GM12878 (cell line): ENCODE measurements around the gene RACGAP1. TPM values are rescaled to one million over a fixed set of nuclear protein-coding genes. Genes with fewer than 3 reads are reported as not detected.

Experiments used
- ATAC-seq: fragments of 200-7000 bp; cut with Tn5 transposase; 3 replicates; pipeline ENCODE4 v1.9.1; 2020; ENCODE audit warnings: mild to moderate bottlenecking, moderate library complexity
- BruUV-seq: library from RNA; stranded (reverse); fragments of 400-500 nt; replicated peaks from 2 replicates; lab custom pipeline; 2021; lab: Mats Ljungman, UMichigan
- CTCF ChIA-PET: fragments of 300-600 bp; sonication (Branson Sonifier 250); formaldehyde crosslinking; extraction: SDS; loops from one replicate; lab custom pipeline; 2021; ENCODE audit warnings: inconsistent platforms; lab: Yijun Ruan, JAX
- POLR2A ChIA-PET: fragments of 350-600 bp; formaldehyde crosslinking; extraction: SDS; loops from one replicate; lab custom pipeline; 2021; ENCODE audit warnings: inconsistent platforms; lab: Charles Lee
- RAD21 ChIA-PET: fragments of 300-600 bp; sonication (Branson Sonifier 250); formaldehyde crosslinking; loops from one replicate; lab custom pipeline; 2023; ENCODE audit warnings: antibody characterized with exemption; ENCODE audit not compliant: unreplicated experiment; lab: Charles Lee
- SMC1A ChIA-PET: fragments of 300-600 bp; sonication (Branson Sonifier 250); formaldehyde crosslinking; loops from one replicate; lab custom pipeline; 2023; ENCODE audit not compliant: unreplicated experiment, uncharacterized antibody; lab: Charles Lee
- DNase-seq: peaks from one replicate; pipeline ENCODE4 v3.0.0-alpha.2; 2011; ENCODE audit warnings: low read depth, low spot score
- FAIRE-seq: peaks from 3 replicates; lab custom pipeline; 2011; peaks lifted over from hg19 to GRCh38; lab: Jason Lieb, UNC
- H2AFZ ChIP-seq: 2 replicates; pipeline ENCODE4 v1.6.0; 2011; ENCODE audit warnings: low read depth, low read length, control low read depth; ENCODE audit not compliant: control insufficient read depth
- H3K27ac ChIP-seq: 2 replicates; pipeline ENCODE4 v1.5.1; 2011; ENCODE audit warnings: control low read depth; ENCODE audit not compliant: control insufficient read depth, insufficient read depth
- H3K27me3 ChIP-seq, 2 experiments: replicated peaks in 1 of 2; 2 replicates each; pipeline versions ENCODE4 v1.6.0 to v1.6.1; 2011; ENCODE audit warnings: low read length in 1 of 2; ENCODE audit not compliant: control insufficient read depth in 2 of 2, insufficient read depth in 2 of 2
- H3K36me3 ChIP-seq, 2 experiments: 2 replicates each; pipeline ENCODE4 v1.5.1; 2011; ENCODE audit warnings: low read length in 1 of 2; ENCODE audit not compliant: control insufficient read depth in 2 of 2, insufficient read depth in 2 of 2
- H3K4me1 ChIP-seq: 2 replicates; pipeline ENCODE4 v1.6.1; 2011; ENCODE audit warnings: mild to moderate bottlenecking, low read length, moderate library complexity, mixed read lengths; ENCODE audit not compliant: control insufficient read depth, insufficient read depth
- H3K4me2 ChIP-seq: 2 replicates; pipeline ENCODE4 v1.6.0; 2011; ENCODE audit warnings: control low read depth; ENCODE audit not compliant: control insufficient read depth, insufficient read depth
- H3K4me3 ChIP-seq: fragments of 200-600 bp; sonication (generic); 2 replicates; pipeline ENCODE4 v1.5.1; 2016
- H3K79me2 ChIP-seq: 2 replicates; pipeline ENCODE4 v1.6.0; 2011; ENCODE audit warnings: low read length; ENCODE audit not compliant: control insufficient read depth, insufficient read depth
- H3K9ac ChIP-seq: 2 replicates; pipeline ENCODE4 v1.8.0; 2011; ENCODE audit warnings: low read length, control low read depth, mixed read lengths; ENCODE audit not compliant: control insufficient read depth, insufficient read depth
- H3K9me3 ChIP-seq: replicated peaks from 3 replicates; pipeline ENCODE4 v1.5.1; 2011; ENCODE audit warnings: mild to moderate bottlenecking, low read length; ENCODE audit not compliant: control insufficient read depth, insufficient read depth
- H4K20me1 ChIP-seq: 2 replicates; pipeline ENCODE4 v1.6.0; 2011; ENCODE audit not compliant: control insufficient read depth, insufficient read depth
- BHLHE40 ChIP-seq, 2 experiments: fragments of 450-650 bp in 1 of 2; IDR thresholded peaks; 2 replicates each; pipeline ENCODE4 v1.6.1; 2011 to 2017; ENCODE audit warnings: low read depth in 2 of 2, borderline replicate concordance in 1 of 2, improper control_type of control experiment in 1 of 2, low read length in 1 of 2, mild to moderate bottlenecking in 1 of 2
- CBX3 ChIP-seq: fragments of 200-600 bp; sonication (generic); IDR thresholded peaks from 2 replicates; pipeline ENCODE4 v1.6.1; 2016; ENCODE audit warnings: low read depth, borderline replicate concordance
- FOXM1 ChIP-seq: IDR thresholded peaks from 2 replicates; pipeline ENCODE4 v1.6.1; 2012; ENCODE audit warnings: low read depth, mild to moderate bottlenecking, inconsistent platforms, low read length, moderate library complexity
- IRF3 ChIP-seq: fragments of 450-650 bp; IDR thresholded peaks from 2 replicates; pipeline ENCODE4 v1.6.1; 2014; ENCODE audit warnings: mild to moderate bottlenecking
- MEF2B ChIP-seq: fragments of 450-650 bp; IDR thresholded peaks from 2 replicates; pipeline ENCODE4 v1.6.1; 2018; ENCODE audit warnings: mild to moderate bottlenecking, moderate library complexity; ENCODE audit not compliant: partially characterized antibody, poor library complexity, severe bottlenecking
- MLLT1 ChIP-seq: fragments of 450-650 bp; IDR thresholded peaks from 2 replicates; pipeline ENCODE4 v1.6.1; 2016; ENCODE audit warnings: mild to moderate bottlenecking
- NFIC ChIP-seq: IDR thresholded peaks from 2 replicates; pipeline ENCODE4 v1.6.1; 2012; ENCODE audit warnings: low read depth, mild to moderate bottlenecking, inconsistent platforms, low read length, moderate library complexity
- NR2F1 ChIP-seq: fragments of 450-650 bp; conservative IDR thresholded peaks from 2 replicates; pipeline ENCODE4 v1.6.1; 2017; ENCODE audit warnings: mild to moderate bottlenecking
- POLR2A ChIP-seq: IDR thresholded peaks from 2 replicates; pipeline ENCODE4 v1.6.1; 2011; ENCODE audit warnings: low read depth, mild to moderate bottlenecking, low read length
- POLR2AphosphoS2 ChIP-seq: IDR thresholded peaks from 2 replicates; pipeline ENCODE4 v1.6.1; 2011; ENCODE audit warnings: low read depth, mild to moderate bottlenecking, low read length, improper control_type of control experiment, moderate library complexity
- RCOR1 ChIP-seq: conservative IDR thresholded peaks from 2 replicates; pipeline ENCODE4 v1.6.1; 2012; ENCODE audit warnings: low read depth, low read length, improper control_type of control experiment
- SUZ12 ChIP-seq: fragments of 200-600 bp; sonication (generic); IDR thresholded peaks from one replicate; pipeline ENCODE4 v1.6.1; 2018; ENCODE audit warnings: antibody characterized with exemption, mild to moderate bottlenecking; ENCODE audit not compliant: unreplicated experiment
- WRNIP1 ChIP-seq: IDR thresholded peaks from 2 replicates; pipeline ENCODE4 v1.6.1; 2011; ENCODE audit warnings: low read depth, low read length, improper control_type of control experiment, borderline replicate concordance
- WGBS: methylation state at CpG from one replicate; pipeline ENCODE4 v1.1.6; 2016; ENCODE audit warnings: low lambda C conversion rate; ENCODE audit not compliant: insufficient replicate concordance, insufficient coverage; ENCODE audit errors: missing lambda C conversion rate; 5-methylcytosine and 5-hydroxymethylcytosine counted together
- in situ Hi-C: fragments of 300-500 bp; cut with MboI; formaldehyde crosslinking; loops from 9 replicates; pipeline ENCODE4 v1.14.3; 2018; ENCODE audit warnings: mixed read lengths
- intact Hi-C: fragments of 100-400 bp; cut with micrococcal nuclease; formaldehyde crosslinking; loops from one replicate; pipeline ENCODE4 v1.14.2; 2022; ENCODE audit not compliant: unreplicated experiment
- polyA plus RNA-seq, 11 experiments: library from polyadenylated mRNA; depleted of rRNA in 4 of 11; unstranded in 6 of 11; stranded (reverse) in 5 of 11; fragments of >200 nt; fragmentation: Nextera tagmentation in 4 of 11; fragmentation: Illumina TruSeq in 1 of 11; extraction: Ambion mirVana in 4 of 11; extraction: Trizol in 1 of 11; gene quantifications; 1 replicate in 1 of 11; 2 replicates in 10 of 11; pipeline versions ENCODE4 v1.2.1 to v1.2.3, GENCODE V29; 2011 to 2016; ENCODE audit warnings: inconsistent platforms in 2 of 11, missing spikeins in 2 of 11, low read depth in 1 of 11
- total RNA-seq, 4 experiments: library from RNA; depleted of rRNA in 3 of 4; stranded (reverse); fragments of >200 nt in 3 of 4; fragmentation: Illumina TruSeq in 1 of 4; extraction: Trizol in 1 of 4; gene quantifications; 2 replicates each; pipeline versions ENCODE4 v1.2.1 to v1.2.3, GENCODE V29; 2013 to 2021
- TF ChIP-seq, protein P1 (sequence below): IDR thresholded peaks from 2 replicates; pipeline ENCODE4 v1.6.1; 2011; ENCODE audit warnings: borderline replicate concordance, low read depth, mild to moderate bottlenecking, moderate library complexity, mixed read lengths, low read length; ENCODE audit not compliant: insufficient read depth; ENCODE audit errors: extremely low read length

The RACGAP1 gene
- total and polyA plus RNA-seq, 10 of the 15 experiments (the other 5 are each of a cell fraction or from before 2014, with no cell fraction given), result 32.4 to 87.9 (median 76.2) TPM

- ATAC-seq (no peak), FAIRE-seq (no peak), DNase-seq (no peak)
- Histone ChIP-seq H3K27ac (no peak overlapping the region), H3K4me2 (no peak overlapping the region), H3K79me2 (no peaks in the 10 kb centered on the region), H2AFZ (no peak overlapping the region), H3K4me1 (0 out of 2 replicates have a peak, but pooled peaks cover 4% of the 10 kb centered on the region), H3K4me3 (no peak overlapping the region), H3K9me3 (no peaks in the 10 kb centered on the region), H3K36me3 (no peaks in the 10 kb centered on the region), H4K20me1 (no peaks in the 10 kb centered on the region), H3K9ac (no peak overlapping the region), H3K27me3 (peaks cover 12 to 17% of the 10 kb centered on the region in 2 experiments; a peak in 3 of 4 replicates)
- ChIA-PET RAD21 (no interaction called here), CTCF (interaction anchor here (0.6 to 5.0 kb wide), 4 partner anchors 13 to 87 kb away, joined by 4 to 73 read pairs (median 40); partner anchors contain the start of gene RACGAP1), POLR2A (interaction anchor here (0.5 kb wide), 1 partner anchor 380 kb away, joined by 4 read pairs; no protein-coding TSS in a partner anchor), SMC1A (interaction anchor here (1.8 kb wide), 1 partner anchor 16 kb away, joined by 4 read pairs; no protein-coding TSS in a partner anchor)
- WGBS, result 64% methylated on average over 7 of the region's 7 CpGs
- in situ Hi-C loops, result no loop called here
- BruUV-seq, result no TSS peak
- intact Hi-C loops, result loop anchor here (10.0 kb wide), 1 partner anchor 188 kb away; no protein-coding TSS in a partner anchor
- TF ChIP-seq POLR2AphosphoS2, result no peak
- no peak for TF ChIP-seq CBX3
Observed at GRCh38 chr12:50052964-50053363, 27.7 kb upstream of the RACGAP1 start.

GRCh38 chr12:50052544-50052943, 27.2 kb upstream of the RACGAP1 start:
- Histone ChIP-seq H3K4me3 (no peak overlapping the region), H3K79me2 (no peaks in the 10 kb centered on the region), H3K9ac (no peak overlapping the region), H3K27me3 (peaks cover 12 to 17% of the 10 kb centered on the region in 2 experiments; a peak in 3 of 4 replicates), H3K9me3 (no peaks in the 10 kb centered on the region), H3K27ac (no peak overlapping the region), H4K20me1 (no peaks in the 10 kb centered on the region), H3K4me1 (0 out of 2 replicates have a peak, but pooled peaks cover 4% of the 10 kb centered on the region), H3K36me3 (no peaks in the 10 kb centered on the region), H3K4me2 (no peak overlapping the region), H2AFZ (no peak overlapping the region)
- intact Hi-C loops, result loop anchor here (10.0 kb wide), 1 partner anchor 188 kb away; no protein-coding TSS in a partner anchor
- in situ Hi-C loops, result no loop called here
- ATAC-seq (no peak), FAIRE-seq (no peak), DNase-seq (no peak)
- CTCF ChIA-PET, result interaction anchor here (4.6 to 5.0 kb wide), 2 partner anchors 13 to 86 kb away, joined by 39 to 73 read pairs; no protein-coding TSS in a partner anchor
- RAD21 ChIA-PET, result no interaction called here
- POLR2A ChIA-PET, result interaction anchor here (0.5 kb wide), 1 partner anchor 380 kb away, joined by 4 read pairs; no protein-coding TSS in a partner anchor
- BruUV-seq, result no TSS peak
- SMC1A ChIA-PET, result interaction anchor here (1.8 kb wide), 1 partner anchor 16 kb away, joined by 4 read pairs; no protein-coding TSS in a partner anchor
- TF ChIP-seq RCOR1 (no peak), WRNIP1 (no peak), NR2F1 (no peak), NFIC (no peak), BHLHE40 (IDR thresholded peaks at IDR 0.05; ENCODE audit: borderline replicate concordance in 1 of 2, low read depth in 2 of 2, low read length in 1 of 2) (no peak), SUZ12 (no peak), IRF3 (no peak), MEF2B (no peak), FOXM1 (no peak), MLLT1 (no peak), POLR2A (no peak)
- TF ChIP-seq, protein P1, sequence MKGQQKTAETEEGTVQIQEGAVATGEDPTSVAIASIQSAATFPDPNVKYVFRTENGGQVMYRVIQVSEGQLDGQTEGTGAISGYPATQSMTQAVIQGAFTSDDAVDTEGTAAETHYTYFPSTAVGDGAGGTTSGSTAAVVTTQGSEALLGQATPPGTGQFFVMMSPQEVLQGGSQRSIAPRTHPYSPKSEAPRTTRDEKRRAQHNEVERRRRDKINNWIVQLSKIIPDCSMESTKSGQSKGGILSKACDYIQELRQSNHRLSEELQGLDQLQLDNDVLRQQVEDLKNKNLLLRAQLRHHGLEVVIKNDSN, result no peak
